Measurements from ENCODE around the gene FLRT2. TPM values are rescaled to one million over a fixed set of nuclear protein-coding genes. Genes with fewer than 3 reads are reported as not detected.

Gene FLRT2
- total RNA-seq, 1 experiment from 2014 or later, result 0.07 TPM

- Histone ChIP-seq H2AFZ (ENCODE audit: low read length) (no peak overlapping the region), H3F3A (ENCODE audit: low read length, unreplicated experiment) (no peaks in the 10 kb centered on the region), H4K20me1 (ENCODE audit: low read length) (no peaks in the 10 kb centered on the region), H3K36me3 (ENCODE audit: low read depth, low read length) (no peaks in the 10 kb centered on the region), H3K4me2 (ENCODE audit: low read length) (no peak overlapping the region), H3K9ac (ENCODE audit: low read length) (no peak overlapping the region), H3K9me3 (ENCODE audit: low read length) (no peaks in the 10 kb centered on the region), H3K4me3 (ENCODE audit: low read length) (no peak overlapping the region), H3K4me1 (ENCODE audit: insufficient read depth, low read length) (no peaks in the 10 kb centered on the region), H3K27ac (ENCODE audit: low read length) (no peak overlapping the region), H3K9me2 (replicated peaks; ENCODE audit: low read length) (no peaks in the 10 kb centered on the region), H3K27me3 (ENCODE audit: low read length) (peaks cover 9% of the 10 kb centered on the region; the same call in 1 of the 2 replicates), H3K79me2 (ENCODE audit: low read length) (no peaks in the 10 kb centered on the region)
- intact Hi-C loops (cut with micrococcal nuclease), result no loop called here
- no peak for DNase-seq
- ATAC-seq, result no peak
- CTCF ChIA-PET, result no interaction called here
- no TSS peak for BruUV-seq (replicated peaks)
- POLR2A ChIA-PET (ENCODE audit: unreplicated experiment), result no interaction called here
- TF ChIP-seq EZH2phosphoT487 (IDR thresholded peaks at IDR 0.05; ENCODE audit: borderline replicate concordance, low read length) (no peak), CTCF (conservative IDR thresholded peaks at IDR 0.05; ENCODE audit: low read depth, low read length) (no peak), EZH2 (IDR thresholded peaks at IDR 0.05; ENCODE audit: low read length, unreplicated experiment) (no peak)
These were observed 7.6 kb downstream of the FLRT2 start for GRCh38 chr14:85537526-85537925.

- ChIA-PET CTCF (no interaction called here), POLR2A (ENCODE audit: unreplicated experiment) (interaction anchor here (0.6 kb wide), 1 partner anchor 117 kb away, joined by 3 read pairs; no protein-coding TSS in a partner anchor)
- Histone ChIP-seq H3K9me3 (ENCODE audit: low read length) (no peaks in the 10 kb centered on the region), H3K36me3 (ENCODE audit: low read depth, low read length) (no peaks in the 10 kb centered on the region), H3K4me2 (ENCODE audit: low read length) (no peak overlapping the region), H4K20me1 (ENCODE audit: low read length) (no peaks in the 10 kb centered on the region), H3K27me3 (ENCODE audit: low read length) (peaks cover 6% of the 10 kb centered on the region; the same call in 1 of the 2 replicates), H3K27ac (ENCODE audit: low read length) (no peak overlapping the region), H3K79me2 (ENCODE audit: low read length) (no peaks in the 10 kb centered on the region), H3K9me2 (replicated peaks; ENCODE audit: low read length) (no peaks in the 10 kb centered on the region), H3K4me1 (ENCODE audit: insufficient read depth, low read length) (no peaks in the 10 kb centered on the region), H3F3A (ENCODE audit: low read length, unreplicated experiment) (no peaks in the 10 kb centered on the region), H2AFZ (ENCODE audit: low read length) (no peak overlapping the region), H3K4me3 (ENCODE audit: low read length) (no peak overlapping the region), H3K9ac (ENCODE audit: low read length) (no peak overlapping the region)
- DNase-seq, result no peak
- intact Hi-C loops (cut with micrococcal nuclease), result no loop called here
- BruUV-seq (replicated peaks), result no TSS peak
- ATAC-seq, result no peak
- TF ChIP-seq EZH2phosphoT487 (IDR thresholded peaks at IDR 0.05; ENCODE audit: borderline replicate concordance, low read length) (no peak), EZH2 (IDR thresholded peaks at IDR 0.05; ENCODE audit: low read length, unreplicated experiment) (no peak), CTCF (conservative IDR thresholded peaks at IDR 0.05; ENCODE audit: low read depth, low read length) (no peak)
These were observed 8.7 kb downstream of the FLRT2 start for GRCh38 chr14:85538636-85539035.

GRCh38 chr14:85539510-85539909 is 9.6 kb downstream of the FLRT2 start:
- no peak overlapping the region for H3K4me2 ChIP-seq (ENCODE audit: low read length)
- no peak overlapping the region for H3K27ac ChIP-seq (ENCODE audit: low read length)
- H3K9me2 ChIP-seq (replicated peaks; ENCODE audit: low read length), result no peaks in the 10 kb centered on the region
- DNase-seq (no peak), ATAC-seq (no peak)
- no peaks in the 10 kb centered on the region for H3K27me3 ChIP-seq (ENCODE audit: low read length)
- ChIA-PET POLR2A (ENCODE audit: unreplicated experiment) (no interaction called here), CTCF (no interaction called here)
- no peaks in the 10 kb centered on the region for H3K36me3 ChIP-seq (ENCODE audit: low read depth, low read length)
- no peak overlapping the region for H3K9ac ChIP-seq (ENCODE audit: low read length)
- no peak for TF ChIP-seq CTCF (conservative IDR thresholded peaks at IDR 0.05; ENCODE audit: low read depth, low read length)
- TF ChIP-seq EZH2phosphoT487 (IDR thresholded peaks at IDR 0.05; ENCODE audit: borderline replicate concordance, low read length), result no peak
- no peak for TF ChIP-seq EZH2 (IDR thresholded peaks at IDR 0.05; ENCODE audit: low read length, unreplicated experiment)
- no peaks in the 10 kb centered on the region for H3K79me2 ChIP-seq (ENCODE audit: low read length)
- no peak overlapping the region for H3K4me3 ChIP-seq (ENCODE audit: low read length)
- H2AFZ ChIP-seq (ENCODE audit: low read length), result no peak overlapping the region
- H3K9me3 ChIP-seq (ENCODE audit: low read length), result no peaks in the 10 kb centered on the region
- BruUV-seq (replicated peaks), result no TSS peak
- no peaks in the 10 kb centered on the region for H3K4me1 ChIP-seq (ENCODE audit: insufficient read depth, low read length)
- intact Hi-C loops (cut with micrococcal nuclease), result no loop called here
- no peaks in the 10 kb centered on the region for H3F3A ChIP-seq (ENCODE audit: low read length, unreplicated experiment)
- H4K20me1 ChIP-seq (ENCODE audit: low read length), result no peaks in the 10 kb centered on the region

Data from PC-3 (cell line).